Parathyroid adenoma (tissue), 2 donors: ENCODE results near the gene MRGPRD.

Experiments
- H2AFZ ChIP-seq: fragments of 300-600 bp; sonication (generic); one replicate; pipeline ENCODE4 v1.7.0; 2017; ENCODE audit warnings: antibody characterized with exemption, mild to moderate bottlenecking
- H3K27ac ChIP-seq: fragments of 300-600 bp; sonication (generic); one replicate; pipeline ENCODE4 v1.7.0; 2017
- H3K27me3 ChIP-seq: fragments of 300-600 bp; sonication (generic); one replicate; pipeline ENCODE4 v1.7.0; 2017; ENCODE audit warnings: low read length; ENCODE audit not compliant: control insufficient read depth, insufficient read depth
- H3K36me3 ChIP-seq: fragments of 300-600 bp; sonication (generic); one replicate; pipeline ENCODE4 v1.7.0; 2017; ENCODE audit warnings: low read length; ENCODE audit not compliant: control insufficient read depth, insufficient read depth
- H3K4me1 ChIP-seq: fragments of 300-600 bp; sonication (generic); one replicate; pipeline ENCODE4 v1.7.0; 2017; ENCODE audit warnings: control low read depth
- H3K4me2 ChIP-seq: fragments of 300-600 bp; sonication (generic); one replicate; pipeline ENCODE4 v1.7.0; 2017; ENCODE audit warnings: low read length
- H3K4me3 ChIP-seq: fragments of 300-600 bp; sonication (generic); one replicate; pipeline ENCODE4 v1.7.0; 2017; ENCODE audit warnings: low read depth, low read length
- H3K79me2 ChIP-seq: fragments of 300-600 bp; sonication (generic); one replicate; pipeline ENCODE4 v1.7.0; 2017; ENCODE audit warnings: control low read depth
- H3K9ac ChIP-seq: fragments of 300-600 bp; sonication (generic); one replicate; pipeline ENCODE4 v1.7.0; 2017; ENCODE audit warnings: mild to moderate bottlenecking
- H3K9me3 ChIP-seq: fragments of 300-600 bp; sonication (generic); one replicate; pipeline ENCODE4 v1.7.0; 2017; ENCODE audit warnings: low read length; ENCODE audit not compliant: control insufficient read depth
- TF ChIP-seq, protein P1 (sequence below): fragments of 300-600 bp; sonication (generic); IDR thresholded peaks from one replicate; pipeline ENCODE4 v1.7.0; 2017; ENCODE audit warnings: antibody characterized with exemption, mild to moderate bottlenecking
- donor health status: primary hyperparathyroidism.

Gene MRGPRD

DNA sequence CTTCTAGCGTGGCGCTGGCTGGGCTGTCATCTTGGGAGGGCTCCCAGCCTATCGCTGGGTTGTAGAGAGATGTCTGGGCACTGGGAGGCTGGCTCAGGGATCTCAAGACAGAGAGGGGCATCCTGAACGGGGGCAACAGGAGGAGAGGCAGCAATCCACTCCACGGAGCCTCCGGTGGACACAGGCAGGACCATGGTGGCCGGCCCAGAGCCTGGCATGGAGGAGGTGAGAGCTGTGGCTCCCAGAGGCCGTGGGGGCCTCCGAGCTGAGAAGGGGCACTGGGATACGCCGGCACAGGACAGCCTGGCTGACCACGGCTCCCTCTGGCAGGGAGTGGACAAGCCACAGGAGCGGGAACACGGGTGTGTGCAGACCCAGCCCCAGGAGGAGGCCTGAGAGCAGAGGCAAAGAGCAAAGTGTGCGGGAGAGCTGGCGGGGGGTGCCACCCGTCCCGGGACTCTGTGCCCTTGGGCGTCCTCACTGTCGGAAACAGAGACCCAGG, 23.1 kb upstream of the MRGPRD start:
- H3K27me3 ChIP-seq: no peaks in the 10 kb centered on the region
- no peak overlapping the region for H3K27ac ChIP-seq
- no peaks in the 10 kb centered on the region for H3K36me3 ChIP-seq
- H3K9me3 ChIP-seq: no peaks in the 10 kb centered on the region
- TF ChIP-seq, protein P1, sequence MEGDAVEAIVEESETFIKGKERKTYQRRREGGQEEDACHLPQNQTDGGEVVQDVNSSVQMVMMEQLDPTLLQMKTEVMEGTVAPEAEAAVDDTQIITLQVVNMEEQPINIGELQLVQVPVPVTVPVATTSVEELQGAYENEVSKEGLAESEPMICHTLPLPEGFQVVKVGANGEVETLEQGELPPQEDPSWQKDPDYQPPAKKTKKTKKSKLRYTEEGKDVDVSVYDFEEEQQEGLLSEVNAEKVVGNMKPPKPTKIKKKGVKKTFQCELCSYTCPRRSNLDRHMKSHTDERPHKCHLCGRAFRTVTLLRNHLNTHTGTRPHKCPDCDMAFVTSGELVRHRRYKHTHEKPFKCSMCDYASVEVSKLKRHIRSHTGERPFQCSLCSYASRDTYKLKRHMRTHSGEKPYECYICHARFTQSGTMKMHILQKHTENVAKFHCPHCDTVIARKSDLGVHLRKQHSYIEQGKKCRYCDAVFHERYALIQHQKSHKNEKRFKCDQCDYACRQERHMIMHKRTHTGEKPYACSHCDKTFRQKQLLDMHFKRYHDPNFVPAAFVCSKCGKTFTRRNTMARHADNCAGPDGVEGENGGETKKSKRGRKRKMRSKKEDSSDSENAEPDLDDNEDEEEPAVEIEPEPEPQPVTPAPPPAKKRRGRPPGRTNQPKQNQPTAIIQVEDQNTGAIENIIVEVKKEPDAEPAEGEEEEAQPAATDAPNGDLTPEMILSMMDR: no peak
- no peaks in the 10 kb centered on the region for H3K4me1 ChIP-seq
- no peaks in the 10 kb centered on the region for H3K79me2 ChIP-seq
- no peak overlapping the region for H3K4me2 ChIP-seq
- no peak overlapping the region for H3K4me3 ChIP-seq
- no peak overlapping the region for H3K9ac ChIP-seq
- H2AFZ ChIP-seq: no peak overlapping the region

DNA sequence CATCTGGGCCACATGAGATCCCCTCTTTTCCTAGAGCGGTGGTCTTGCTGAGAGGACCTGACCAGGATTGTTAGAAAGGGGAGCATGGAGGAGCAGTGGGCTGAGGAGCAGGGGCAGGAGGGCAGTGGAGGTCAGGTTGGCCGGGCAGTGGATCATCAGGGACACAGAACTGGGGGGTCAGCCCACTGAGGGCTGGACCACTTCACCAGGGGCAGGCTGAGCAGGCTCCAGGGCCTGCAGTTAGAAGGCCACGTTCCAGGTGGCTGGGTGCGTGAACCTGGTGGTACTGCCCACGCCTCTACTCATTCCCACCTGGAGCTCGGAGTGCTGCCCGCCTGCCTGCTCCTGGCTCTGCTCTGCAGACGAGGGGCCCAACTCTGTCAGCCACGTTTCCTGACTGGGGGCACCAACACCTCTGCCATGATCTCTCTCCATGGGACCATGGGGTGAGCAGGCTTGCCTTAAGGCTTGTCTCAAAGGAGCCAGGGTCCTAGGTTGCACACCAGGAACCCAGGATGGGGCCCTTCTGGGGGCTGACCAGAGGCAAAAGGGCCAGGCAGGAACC, 22.6 kb upstream of the MRGPRD start:
- no peaks in the 10 kb centered on the region for H3K4me1 ChIP-seq

DNA sequence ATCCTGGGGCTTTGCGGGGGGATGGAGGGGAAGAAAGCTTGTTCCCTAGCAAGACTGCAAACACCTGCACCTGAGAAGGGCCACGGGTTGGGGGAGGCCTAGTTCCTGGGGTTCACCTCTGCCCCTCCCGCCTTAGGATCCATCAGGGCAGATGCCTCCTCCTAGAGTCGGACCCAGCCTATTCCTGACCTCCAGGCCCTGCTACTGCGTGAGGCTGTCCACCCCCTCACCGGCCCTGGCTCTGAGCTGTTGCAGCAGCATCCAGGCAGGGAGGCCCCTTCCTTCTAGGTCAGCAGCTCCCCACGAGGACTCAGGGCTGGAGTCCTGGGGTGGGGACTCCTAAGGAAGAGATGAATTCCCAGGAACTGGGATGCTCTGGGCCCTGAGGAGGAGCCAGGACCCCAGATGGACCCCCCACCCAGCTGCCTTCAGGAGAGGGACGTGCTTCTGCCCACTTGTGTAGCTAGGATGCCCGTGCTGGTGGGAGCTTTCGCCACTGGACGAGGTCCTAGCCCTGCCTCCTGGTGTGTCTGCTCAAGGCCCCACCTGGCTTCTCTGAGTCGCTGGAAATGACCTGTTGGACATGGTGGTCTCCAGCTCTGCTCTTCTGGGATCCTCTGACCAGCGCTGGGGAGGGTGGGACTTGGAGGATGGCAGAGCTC, 21.9 kb upstream of the MRGPRD start:
- Histone ChIP-seq H3K36me3 (no peaks in the 10 kb centered on the region), H3K79me2 (no peaks in the 10 kb centered on the region), H2AFZ (no peak overlapping the region), H3K4me2 (no peak overlapping the region), H3K4me3 (no peak overlapping the region), H3K9me3 (no peaks in the 10 kb centered on the region), H3K9ac (no peak overlapping the region), H3K4me1 (no peaks in the 10 kb centered on the region), H3K27me3 (no peaks in the 10 kb centered on the region), H3K27ac (no peak overlapping the region)
- TF ChIP-seq, protein P1: no peak

More for the DNA sequence above, 22.6 kb upstream of the MRGPRD start:
- H3K9me3 ChIP-seq: no peaks in the 10 kb centered on the region
- TF ChIP-seq, protein P1: no peak
- no peaks in the 10 kb centered on the region for H3K79me2 ChIP-seq
- no peak overlapping the region for H2AFZ ChIP-seq
- no peaks in the 10 kb centered on the region for H3K36me3 ChIP-seq
- H3K27me3 ChIP-seq: no peaks in the 10 kb centered on the region
- no peak overlapping the region for H3K4me3 ChIP-seq
- no peak overlapping the region for H3K4me2 ChIP-seq
- no peak overlapping the region for H3K9ac ChIP-seq
- no peak overlapping the region for H3K27ac ChIP-seq

DNA sequence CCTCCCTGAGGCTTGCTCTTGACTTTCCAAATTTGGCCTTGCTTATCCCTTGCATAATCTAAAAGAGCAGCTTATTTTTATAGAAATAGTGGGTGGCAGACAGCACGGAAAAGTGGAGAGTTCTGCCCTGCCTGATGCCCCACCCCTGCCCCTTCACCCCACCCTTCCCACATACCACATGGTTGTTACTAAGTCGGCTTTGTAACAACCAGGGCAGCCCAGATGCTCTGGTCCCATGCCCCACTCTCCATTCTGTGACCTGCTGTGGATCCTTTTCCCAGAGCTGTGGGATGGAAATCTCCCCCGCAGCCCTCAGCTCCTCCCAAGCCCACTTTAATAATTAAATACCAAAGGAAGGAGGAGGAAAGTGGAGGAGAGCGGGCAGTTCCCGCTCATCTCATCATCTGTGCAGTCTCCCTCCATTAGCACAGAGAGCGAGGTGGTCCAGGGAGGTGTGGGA, 21.4 kb upstream of the MRGPRD start:
- Histone ChIP-seq H3K79me2 (no peaks in the 10 kb centered on the region), H3K36me3 (no peaks in the 10 kb centered on the region), H3K4me2 (no peak overlapping the region), H3K9ac (no peak overlapping the region), H3K9me3 (no peaks in the 10 kb centered on the region), H3K27me3 (no peaks in the 10 kb centered on the region), H2AFZ (no peak overlapping the region), H3K4me1 (no peaks in the 10 kb centered on the region), H3K4me3 (no peak overlapping the region), H3K27ac (no peak overlapping the region)
- TF ChIP-seq, protein P1: no peak
